Measurements from ENCODE around the gene PRG3.

The PRG3 gene

DNA sequence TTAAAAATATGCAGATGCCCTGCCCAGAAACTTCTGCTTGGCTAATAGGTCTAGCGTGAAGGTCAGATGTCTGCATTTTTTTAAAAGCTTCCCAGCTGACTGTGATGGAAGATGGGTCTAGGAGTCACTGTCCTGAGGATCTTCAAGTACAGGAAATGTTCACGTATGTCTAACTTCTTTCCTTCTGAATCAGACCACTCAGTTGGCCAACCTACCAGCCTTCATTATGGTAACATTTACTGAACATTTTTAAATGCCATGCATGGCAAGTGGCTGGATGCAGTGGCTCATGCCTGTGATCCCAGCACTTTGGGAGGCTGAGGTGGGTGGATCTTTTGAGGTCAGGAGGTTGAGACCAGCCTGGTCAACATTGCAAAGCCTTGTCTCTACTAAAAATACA is 10.6 kb upstream of the PRG3 start:
- in situ Hi-C loops (cut with MboI; ENCODE audit: low sequenced_read_pairs) = no loop called here

- in situ Hi-C loops (cut with MboI; ENCODE audit: low sequenced_read_pairs) = no loop called here
These were observed 10.2 kb upstream of the PRG3 start for GRCh38 chr11:57391111-57391510.

DNA sequence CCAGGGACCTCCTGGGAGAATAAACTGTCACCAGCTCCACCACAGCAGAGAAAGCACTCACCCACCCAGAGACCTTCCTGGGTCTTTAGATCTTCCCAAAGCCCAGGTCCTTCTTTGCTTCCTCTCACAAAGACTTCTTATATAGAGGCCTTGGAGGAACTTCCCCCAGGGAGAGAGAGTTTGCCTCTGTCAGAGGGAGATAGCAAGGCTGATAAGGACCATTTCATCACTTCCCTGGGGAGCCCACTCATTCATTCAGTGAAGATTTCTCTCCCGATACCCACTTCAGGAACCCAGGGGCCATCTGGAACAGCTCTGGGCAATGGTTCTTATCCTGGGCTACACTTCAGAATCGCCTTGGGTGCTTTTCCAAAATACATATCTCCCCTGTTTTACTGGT is 9.6 kb upstream of the PRG3 start, which contains the start of gene PRG2:
TSS of gene PRG2 (minus strand) at position 116 of the 400 bp plus-strand sequence. CDS start 706 bp downstream, outside the sequence.
- in situ Hi-C loops (cut with MboI; ENCODE audit: low sequenced_read_pairs) = no loop called here

GRCh38 chr11:57387289-57388030 is 6.5 kb upstream of the PRG3 start:
- in situ Hi-C loops (cut with MboI; ENCODE audit: low sequenced_read_pairs) = no loop called here

DNA sequence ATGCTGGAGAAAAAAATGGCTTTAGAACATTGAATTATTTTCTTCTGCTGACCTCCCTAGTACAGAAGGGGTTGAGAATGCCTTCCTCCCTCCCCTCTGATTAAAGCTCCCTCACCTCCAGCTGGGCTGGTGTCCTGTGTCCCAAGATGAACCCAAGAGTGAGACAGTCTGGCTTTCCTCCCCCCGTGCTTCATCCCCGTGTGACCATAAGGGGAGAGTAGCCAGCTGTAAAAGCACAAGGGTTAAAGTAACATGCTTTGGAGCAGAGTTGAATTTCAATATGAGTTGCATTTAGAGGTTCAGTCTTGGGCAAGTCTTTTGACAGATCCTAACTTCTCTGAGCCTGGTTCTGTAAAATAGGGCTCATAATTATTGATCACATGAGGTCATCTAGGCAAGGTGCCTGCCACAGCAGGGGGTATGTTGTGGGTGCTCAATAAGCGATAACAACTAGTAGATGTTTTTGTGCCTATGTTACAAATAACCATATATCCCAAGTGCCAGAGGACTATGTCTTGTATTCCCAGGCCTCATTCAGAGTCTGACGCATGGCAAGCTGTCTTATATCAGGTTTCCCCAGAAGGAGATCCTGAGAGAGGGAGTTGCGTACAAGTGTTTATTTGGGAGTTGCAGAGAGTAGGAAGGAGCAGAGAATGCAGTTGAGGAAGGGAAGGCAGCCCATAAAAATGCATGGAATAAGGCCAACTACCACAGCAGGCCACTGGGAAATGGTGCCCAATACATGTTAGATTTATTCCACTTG is 5.4 kb upstream of the PRG3 start:
- in situ Hi-C loops (cut with MboI; ENCODE audit: low sequenced_read_pairs) = no loop called here

DNA sequence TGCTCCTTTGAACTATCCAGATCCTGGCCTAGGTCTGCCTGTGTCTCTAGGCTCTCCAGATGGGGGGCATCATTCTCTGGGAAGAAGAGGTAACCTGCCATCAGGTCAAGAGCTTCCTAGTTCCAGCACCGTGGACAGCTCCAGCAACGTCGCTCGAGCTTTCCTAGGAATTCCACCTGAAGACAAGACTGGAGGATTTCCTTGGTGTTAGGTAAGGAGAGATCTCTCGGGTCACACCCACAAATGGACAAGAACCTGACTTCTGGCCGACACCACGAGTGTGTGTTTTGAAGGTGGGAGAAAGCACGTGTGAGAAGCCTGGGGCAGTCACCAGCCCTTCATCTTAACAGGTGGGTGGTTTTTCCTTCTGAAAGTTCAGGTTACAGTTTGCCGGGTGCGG is 1.2 kb downstream of the PRG3 start:
- in situ Hi-C loops (cut with MboI; ENCODE audit: low sequenced_read_pairs) = no loop called here

- in situ Hi-C loops (cut with MboI; ENCODE audit: low sequenced_read_pairs) = no loop called here
These were observed 2.8 kb downstream of the PRG3 start for GRCh38 chr11:57378186-57378585.

DNA sequence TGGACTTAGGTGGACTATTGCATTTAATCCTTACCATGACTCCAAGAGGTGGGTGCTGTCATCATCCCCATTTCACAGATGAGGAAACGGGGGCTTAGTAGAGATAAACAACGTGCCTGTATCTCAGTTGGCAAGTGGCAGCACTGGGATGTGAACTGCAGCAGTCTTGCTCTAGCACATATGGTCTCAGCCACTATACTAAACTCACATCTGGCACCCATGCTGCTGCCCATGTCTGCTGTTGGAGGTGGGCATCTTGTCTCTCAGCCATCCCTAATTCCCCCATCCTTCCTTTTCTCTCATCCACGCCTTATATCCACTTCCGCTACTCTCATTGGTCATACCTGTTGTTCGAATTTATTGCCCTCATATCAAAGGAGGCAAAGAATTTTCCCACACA is 3.8 kb downstream of the PRG3 start:
- in situ Hi-C loops (cut with MboI; ENCODE audit: low sequenced_read_pairs) = no loop called here

GRCh38 chr11:57376095-57377090 is 4.6 kb downstream of the PRG3 start:
- in situ Hi-C loops (cut with MboI; ENCODE audit: low sequenced_read_pairs) = no loop called here

GRCh38 chr11:57375490-57375889 is 5.5 kb downstream of the PRG3 start:
- in situ Hi-C loops (cut with MboI; ENCODE audit: low sequenced_read_pairs) = no loop called here

GRCh38 chr11:57374966-57375365 is 6.0 kb downstream of the PRG3 start:
- in situ Hi-C loops (cut with MboI; ENCODE audit: low sequenced_read_pairs) = no loop called here

DNA sequence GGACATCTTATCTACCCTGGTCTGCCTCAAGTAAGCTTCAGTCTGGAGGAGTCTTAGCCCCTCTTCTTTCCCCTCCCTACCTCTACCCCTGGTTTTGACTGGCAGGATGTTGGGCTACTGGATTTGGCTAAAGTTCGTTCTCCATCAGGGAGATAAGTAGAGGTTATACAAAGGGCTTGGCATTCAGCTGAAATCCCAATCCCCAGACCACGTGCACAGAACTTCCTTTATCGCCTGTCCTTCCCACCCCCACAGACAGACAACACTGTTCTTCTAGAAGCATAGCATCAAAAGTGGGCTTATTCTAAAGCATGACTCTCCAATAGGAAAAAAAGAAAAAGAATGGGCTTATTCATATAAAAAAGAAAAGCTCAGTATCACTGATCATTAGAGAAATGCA is 7.8 kb downstream of the PRG3 start:
- in situ Hi-C loops (cut with MboI; ENCODE audit: low sequenced_read_pairs) = no loop called here

GRCh38 chr11:57370941-57371340 is 10.0 kb downstream of the PRG3 start:
- in situ Hi-C loops (cut with MboI; ENCODE audit: low sequenced_read_pairs) = no loop called here

- in situ Hi-C loops (cut with MboI; ENCODE audit: low sequenced_read_pairs) = no loop called here
These were observed 10.7 kb downstream of the PRG3 start for GRCh38 chr11:57370251-57370650.

GRCh38 chr11:57368845-57369232 is 12.1 kb downstream of the PRG3 start:
- in situ Hi-C loops (cut with MboI; ENCODE audit: low sequenced_read_pairs) = no loop called here

GRCh38 chr11:57368106-57368844 is 12.7 kb downstream of the PRG3 start:
- in situ Hi-C loops (cut with MboI; ENCODE audit: low sequenced_read_pairs) = no loop called here

GRCh38 chr11:57364851-57365660 is 15.9 kb downstream of the PRG3 start:
- in situ Hi-C loops (cut with MboI; ENCODE audit: low sequenced_read_pairs) = no loop called here

- in situ Hi-C loops (cut with MboI; ENCODE audit: low sequenced_read_pairs) = no loop called here
These were observed 17.5 kb downstream of the PRG3 start for GRCh38 chr11:57363131-57364080.

Data from HL-60/S4 (cell line).